Right atrium auricular region (tissue), 2 donors: Measurements from ENCODE around the gene MICAL1. TPM values are rescaled to one million over a fixed set of nuclear protein-coding genes. Genes with fewer than 3 reads are reported as not detected.

Experiments used
- DNase-seq: peaks from one replicate; pipeline ENCODE4 v3.0.0-alpha.2; 2019; ENCODE audit warnings: low spot score
- H3K27ac ChIP-seq, 2 donors: fragments of 200-600 bp; sonication (generic); 1 replicate in 1 of 2; 2 replicates in 1 of 2; pipeline ENCODE4 v1.5.1; 2016 to 2019
- H3K27me3 ChIP-seq, 2 donors: fragments of 200-600 bp; sonication (generic); one replicate each; pipeline versions ENCODE4 v1.5.1 to v1.6.0; 2017 to 2019
- H3K36me3 ChIP-seq: fragments of 200-600 bp; sonication (generic); one replicate; pipeline ENCODE4 v1.5.1; 2016
- H3K4me1 ChIP-seq, 2 donors: fragments of 200-600 bp; sonication (generic); one replicate each; pipeline versions ENCODE4 v1.5.1 to v1.6.0; 2017 to 2019
- H3K4me3 ChIP-seq, 2 donors: fragments of 200-600 bp; sonication (generic); 1 replicate in 1 of 2; 2 replicates in 1 of 2; pipeline ENCODE4 v1.5.1; 2017 to 2019; ENCODE audit warnings: mild to moderate bottlenecking in 1 of 2, moderate library complexity in 1 of 2
- H3K9me3 ChIP-seq, 2 donors: fragments of 200-600 bp; sonication (generic); one replicate each; pipeline ENCODE4 v1.5.1; 2019
- CTCF ChIP-seq, 2 donors: fragments of 200-600 bp; sonication (generic); IDR thresholded peaks; one replicate each; pipeline ENCODE4 v1.5.1; 2019; ENCODE audit warnings: antibody characterized with exemption in 2 of 2
- total RNA-seq, 2 donors: library from RNA; depleted of rRNA; stranded (reverse); fragments of >200 nt; gene quantifications; one replicate each; pipeline ENCODE4 v1.1.0, GENCODE V29; 2016

The MICAL1 gene
- total RNA-seq, 2 donors from 2014 or later = 4.5 to 11.6 TPM

- H3K27me3 ChIP-seq = no peaks in the 10 kb centered on the region
- H3K27ac ChIP-seq = no peak overlapping the region
- no peak for TF ChIP-seq CTCF (IDR thresholded peaks at IDR 0.05)
- peaks cover 17% of the 10 kb centered on the region for H3K36me3 ChIP-seq
- H3K4me3 ChIP-seq = no peak overlapping the region
- no peaks in the 10 kb centered on the region for H3K9me3 ChIP-seq
- DNase-seq = no peak
- peaks cover 0 to 48% of the 10 kb centered on the region in 2 donors for H3K4me1 ChIP-seq
Measured at GRCh38 chr6:109480993-109481480, 25.5 kb upstream of the MICAL1 start.

- no peak overlapping the region for H3K27ac ChIP-seq
- H3K27me3 ChIP-seq = no peaks in the 10 kb centered on the region
- no peak for TF ChIP-seq CTCF (IDR thresholded peaks at IDR 0.05)
- no peak overlapping the region for H3K4me3 ChIP-seq
- H3K4me1 ChIP-seq = peaks cover 0 to 46% of the 10 kb centered on the region in 2 donors
- no peak for DNase-seq
- no peaks in the 10 kb centered on the region for H3K9me3 ChIP-seq
- peaks cover 35% of the 10 kb centered on the region for H3K36me3 ChIP-seq
Measured at GRCh38 chr6:109478841-109479624, 23.5 kb upstream of the MICAL1 start.

- no peak for TF ChIP-seq CTCF (IDR thresholded peaks at IDR 0.05)
- Histone ChIP-seq H3K36me3 (peaks cover 41% of the 10 kb centered on the region), H3K27me3 (no peaks in the 10 kb centered on the region), H3K4me3 (no peak overlapping the region), H3K4me1 (peaks cover 0 to 41% of the 10 kb centered on the region in 2 donors), H3K9me3 (no peaks in the 10 kb centered on the region), H3K27ac (no peak overlapping the region)
- no peak for DNase-seq
Measured at GRCh38 chr6:109478222-109478805, 22.7 kb upstream of the MICAL1 start.

- TF ChIP-seq CTCF (IDR thresholded peaks at IDR 0.05) = no peak
- peaks cover 0 to 41% of the 10 kb centered on the region in 2 donors for H3K4me1 ChIP-seq
- DNase-seq = no peak
- no peaks in the 10 kb centered on the region for H3K9me3 ChIP-seq
- no peak overlapping the region for H3K4me3 ChIP-seq
- no peaks in the 10 kb centered on the region for H3K27me3 ChIP-seq
- no peak overlapping the region for H3K27ac ChIP-seq
- peaks cover 46% of the 10 kb centered on the region for H3K36me3 ChIP-seq
Measured at GRCh38 chr6:109477725-109478124, 22.2 kb upstream of the MICAL1 start.

GRCh38 chr6:109477184-109477583 is 21.6 kb upstream of the MICAL1 start:
- peaks cover 51% of the 10 kb centered on the region for H3K36me3 ChIP-seq
- no peak for DNase-seq
- H3K9me3 ChIP-seq = no peaks in the 10 kb centered on the region
- H3K4me1 ChIP-seq = peaks cover 0 to 38% of the 10 kb centered on the region in 2 donors
- no peaks in the 10 kb centered on the region for H3K27me3 ChIP-seq
- no peak overlapping the region for H3K4me3 ChIP-seq
- TF ChIP-seq CTCF (IDR thresholded peaks at IDR 0.05) = no peak
- no peak overlapping the region for H3K27ac ChIP-seq
